ENCODE measurements around the gene ZNF727.
A peak's percentile ranks its signal among the peaks of the same experiment; 100 is the strongest.
"Not testable (repeated sequence)": the region's sequence is repeated elsewhere in the genome, so short reads cannot be mapped to it uniquely, and the experiment has no call there.

Gene ZNF727

GRCh38 chr7:64045301-64046040, at the start of gene ZNF727:
ZNF727 (plus strand) TSS chr7:64045434; CDS start chr7:64045622, 188 bp downstream.
- DNase-seq (ENCODE audit: low read depth in 2 of 2) = peak in 1 of 2 donors; percentile 5

- DNase-seq (ENCODE audit: low read depth in 2 of 2) = no peak
These were observed 46.7 kb upstream of the ZNF727 start, which contains the start of gene ZNF722 for GRCh38 chr7:63998549-63998948. ZNF722 (plus strand) TSS chr7:63998849; CDS start chr7:63998962, 113 bp downstream.

- not testable (repeated sequence) for DNase-seq (ENCODE audit: low read depth in 2 of 2)
These were observed 29.7 kb upstream of the ZNF727 start for GRCh38 chr7:64015496-64015895.

GRCh38 chr7:64035388-64035787, 9.8 kb upstream of the ZNF727 start:
- DNase-seq (ENCODE audit: low read depth in 2 of 2) = no peak

- no peak for DNase-seq (ENCODE audit: low read depth in 2 of 2)
These were observed 8.1 kb upstream of the ZNF727 start for GRCh38 chr7:64037095-64037494.

DNA sequence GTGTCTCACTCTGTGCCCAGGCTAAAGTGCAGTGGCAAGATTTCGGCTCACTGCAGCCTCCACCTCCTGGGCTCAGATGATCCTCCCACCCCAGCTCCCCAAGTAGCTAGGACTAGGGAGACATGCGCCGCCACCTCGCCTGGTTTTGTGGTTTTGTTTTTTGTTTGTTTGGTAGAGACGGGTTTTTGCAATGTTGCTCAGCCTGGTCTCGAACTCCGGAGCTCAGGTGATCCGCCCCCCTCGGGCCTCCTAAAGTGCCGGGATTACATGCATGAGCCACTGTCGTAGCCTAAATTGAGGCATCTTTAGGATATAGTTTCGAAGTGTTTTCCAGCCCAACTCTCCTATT, 781 bp downstream of the ZNF727 start:
- no peak for DNase-seq (ENCODE audit: low read depth in 2 of 2)

DNA sequence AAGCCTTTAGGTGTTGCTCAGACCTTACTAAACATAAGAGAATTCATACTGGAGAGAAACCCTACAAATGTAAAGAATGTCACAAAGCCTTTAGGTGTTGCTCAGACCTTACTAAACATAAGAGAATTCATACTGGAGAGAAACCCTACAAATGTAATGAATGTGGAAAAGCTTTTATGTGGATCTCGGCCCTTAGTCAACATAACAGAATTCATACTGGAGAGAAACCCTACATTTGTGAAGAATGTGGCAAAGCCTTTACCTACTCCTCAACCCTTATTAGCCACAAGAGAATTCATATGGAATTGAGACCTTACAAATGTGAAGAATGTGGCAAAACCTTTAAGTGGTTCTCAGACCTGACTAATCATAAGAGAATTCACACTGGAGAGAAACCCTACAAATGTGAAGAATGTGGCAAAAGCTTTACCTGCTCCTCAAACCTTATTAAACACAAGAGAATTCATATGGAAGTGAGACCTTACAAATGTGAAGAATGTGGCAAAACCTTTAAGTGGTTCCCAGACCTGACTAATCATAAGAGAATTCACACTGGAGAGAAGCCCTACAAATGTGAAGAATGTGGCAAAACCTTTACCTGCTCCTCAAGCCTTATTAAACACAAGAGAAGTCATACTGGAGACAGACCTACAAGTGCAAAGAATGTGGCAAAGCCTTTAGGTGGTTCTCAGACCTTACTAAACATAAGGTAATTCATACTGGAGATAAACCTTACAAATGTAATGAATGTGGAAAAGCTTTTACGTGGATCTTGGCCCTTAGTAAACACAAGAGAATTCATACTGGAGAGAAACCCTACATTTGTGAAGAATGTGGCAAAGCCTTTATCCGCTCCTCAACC, 32.8 kb downstream of the ZNF727 start:
- not testable (repeated sequence) for DNase-seq (ENCODE audit: low read depth in 2 of 2)

DNA sequence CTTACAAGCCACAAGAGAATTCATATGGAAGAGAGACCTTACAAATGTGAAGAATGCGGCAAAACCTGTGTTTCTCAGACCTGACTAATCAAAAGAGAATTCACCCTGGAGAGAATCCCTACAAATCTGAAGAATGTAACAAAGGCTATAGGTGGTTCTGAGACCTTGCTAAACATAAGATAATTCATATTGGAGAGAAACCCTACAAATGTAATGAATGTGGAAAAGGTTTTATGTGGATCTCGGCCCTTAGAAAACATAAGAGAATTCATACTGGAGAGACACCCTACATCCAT, 33.4 kb downstream of the ZNF727 start:
- no peak for DNase-seq (ENCODE audit: low read depth in 2 of 2)

GRCh38 chr7:64087501-64087900, 42.3 kb downstream of the ZNF727 start:
- no peak for DNase-seq (ENCODE audit: low read depth in 2 of 2)

DNA sequence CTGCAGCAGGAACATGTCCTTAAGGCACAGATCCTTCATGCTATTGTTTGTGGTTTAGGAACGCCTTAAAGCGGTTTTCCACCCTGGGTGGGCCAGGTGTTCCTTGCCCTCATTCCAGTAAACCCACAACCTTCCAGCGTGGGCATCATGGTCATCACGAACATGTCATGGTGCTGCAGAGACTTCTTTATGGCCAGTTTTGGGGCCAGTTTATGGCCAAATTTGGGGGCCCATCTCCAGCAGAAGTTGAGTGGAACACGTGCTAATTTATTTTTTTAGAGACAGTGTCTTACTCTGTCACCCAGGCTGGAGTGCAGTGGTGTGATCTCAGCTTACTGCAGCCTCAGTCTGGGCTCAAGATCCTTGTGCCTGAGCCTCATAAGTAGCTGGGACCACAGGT, 43.6 kb downstream of the ZNF727 start:
- not testable (repeated sequence) for DNase-seq (ENCODE audit: low read depth in 2 of 2)
